Mesothelial cell of epicardium (in vitro differentiated cells): ENCODE data around the gene SYNGR3. TPM values are rescaled to one million over a fixed set of nuclear protein-coding genes. Genes with fewer than 3 reads are reported as not detected.
A peak's percentile ranks its signal among the peaks of the same experiment; 100 is the strongest.

Source experiments
- DNase-seq, 2 experiments: peaks; one replicate each; pipeline ENCODE4 v3.0.0; 2021; ENCODE audit warnings: low spot score in 2 of 2; ENCODE audit not compliant: unreplicated experiment in 2 of 2
- H3K27ac Mint-ChIP-seq: 2 replicates; pipeline ENCODE4 v1.8.0; 2021; ENCODE audit warnings: mixed read lengths
- H3K27me3 Mint-ChIP-seq: 2 replicates; pipeline ENCODE4 v1.8.0; 2021; ENCODE audit warnings: low read depth, mixed read lengths
- H3K36me3 Mint-ChIP-seq: 2 replicates; pipeline ENCODE4 v1.8.0; 2021; ENCODE audit warnings: mixed read lengths
- H3K4me1 Mint-ChIP-seq: 2 replicates; pipeline ENCODE4 v1.8.0; 2021; ENCODE audit warnings: mixed read lengths
- H3K4me3 Mint-ChIP-seq: 2 replicates; pipeline ENCODE4 v1.8.0; 2021; ENCODE audit warnings: mild to moderate bottlenecking, moderate library complexity, mixed read lengths
- H3K9me3 Mint-ChIP-seq: 2 replicates; pipeline ENCODE4 v1.8.0; 2021; ENCODE audit warnings: mixed read lengths
- total RNA-seq: library from RNA; stranded (reverse); gene quantifications from 3 replicates; pipeline ENCODE4 v1.2.1, GENCODE V29; 2021
- TF ChIP-seq, protein P1 (sequence below): fragments of 200-600 bp; sonication (generic); IDR thresholded peaks from one replicate; pipeline ENCODE4 v1.5.0; 2021; ENCODE audit warnings: antibody characterized with exemption; ENCODE audit not compliant: unreplicated experiment

Gene SYNGR3
- total RNA-seq, 1 donor from 2014 or later: 1.0 TPM

DNA sequence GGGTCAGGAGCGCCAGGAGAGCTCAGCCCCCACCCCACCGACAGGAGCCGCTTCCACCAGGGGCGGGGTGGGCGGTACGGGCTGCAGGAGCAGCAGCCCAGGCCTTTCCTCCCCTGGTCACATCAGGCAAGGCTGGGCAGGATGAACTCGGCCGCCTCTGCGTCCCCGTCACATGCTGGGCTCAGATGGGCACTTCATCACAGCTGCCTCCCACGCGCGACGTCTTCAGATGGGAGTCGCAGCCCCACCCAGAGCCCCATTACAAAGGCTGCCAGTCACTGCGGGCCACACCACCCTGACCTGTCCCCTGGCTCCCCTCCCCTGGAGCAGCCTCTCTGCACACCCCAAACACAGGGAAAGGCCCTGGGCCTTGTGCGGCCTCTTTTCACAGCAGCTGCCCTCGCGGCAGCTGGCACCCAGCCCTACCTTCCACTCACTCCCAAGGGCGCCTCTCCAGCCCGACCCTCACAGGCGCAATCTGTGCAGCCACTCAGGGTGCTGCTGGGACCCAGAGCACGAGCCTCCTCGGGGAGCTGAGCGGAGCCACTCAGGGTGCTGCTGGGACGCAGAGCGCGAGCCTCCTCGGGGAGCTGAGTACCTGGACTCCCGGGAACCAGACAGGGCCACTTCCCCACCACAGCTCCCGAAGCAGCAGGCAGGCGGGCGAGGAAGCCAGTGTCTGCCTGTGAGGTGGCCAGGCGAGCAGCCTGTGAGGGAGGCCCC, 15.2 kb downstream of the SYNGR3 start:
- Mint-ChIP-seq H3K9me3 (no peaks in the 10 kb centered on the region), H3K4me3 (no peak overlapping the region), H3K4me1 (peaks cover 24% of the 10 kb centered on the region), H3K27ac (no peak overlapping the region), H3K27me3 (no peaks in the 10 kb centered on the region), H3K36me3 (peaks cover 8% of the 10 kb centered on the region)
- no peak for DNase-seq
- TF ChIP-seq, protein P1, sequence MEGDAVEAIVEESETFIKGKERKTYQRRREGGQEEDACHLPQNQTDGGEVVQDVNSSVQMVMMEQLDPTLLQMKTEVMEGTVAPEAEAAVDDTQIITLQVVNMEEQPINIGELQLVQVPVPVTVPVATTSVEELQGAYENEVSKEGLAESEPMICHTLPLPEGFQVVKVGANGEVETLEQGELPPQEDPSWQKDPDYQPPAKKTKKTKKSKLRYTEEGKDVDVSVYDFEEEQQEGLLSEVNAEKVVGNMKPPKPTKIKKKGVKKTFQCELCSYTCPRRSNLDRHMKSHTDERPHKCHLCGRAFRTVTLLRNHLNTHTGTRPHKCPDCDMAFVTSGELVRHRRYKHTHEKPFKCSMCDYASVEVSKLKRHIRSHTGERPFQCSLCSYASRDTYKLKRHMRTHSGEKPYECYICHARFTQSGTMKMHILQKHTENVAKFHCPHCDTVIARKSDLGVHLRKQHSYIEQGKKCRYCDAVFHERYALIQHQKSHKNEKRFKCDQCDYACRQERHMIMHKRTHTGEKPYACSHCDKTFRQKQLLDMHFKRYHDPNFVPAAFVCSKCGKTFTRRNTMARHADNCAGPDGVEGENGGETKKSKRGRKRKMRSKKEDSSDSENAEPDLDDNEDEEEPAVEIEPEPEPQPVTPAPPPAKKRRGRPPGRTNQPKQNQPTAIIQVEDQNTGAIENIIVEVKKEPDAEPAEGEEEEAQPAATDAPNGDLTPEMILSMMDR: no peak

DNA sequence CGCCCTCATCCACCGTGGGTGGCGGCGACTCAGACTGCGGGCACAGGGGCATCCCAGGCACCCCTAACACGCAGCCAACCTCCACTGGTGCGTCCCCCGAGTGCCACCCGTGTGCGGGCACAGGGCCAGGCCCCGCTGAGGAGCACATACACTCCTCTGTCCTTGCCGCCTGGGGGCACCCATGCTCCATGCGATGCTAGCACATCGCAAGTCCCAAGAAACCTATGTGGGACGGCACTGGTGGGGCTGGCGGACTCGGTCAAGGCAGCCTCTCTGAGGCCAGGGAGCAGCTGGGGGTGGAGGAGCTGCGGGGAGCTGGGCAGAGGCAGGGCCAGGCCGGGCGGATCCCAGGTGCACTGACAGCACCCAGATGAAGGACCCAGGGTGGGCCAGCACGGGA, 15.9 kb downstream of the SYNGR3 start:
- no peak for DNase-seq
- TF ChIP-seq, protein P1: no peak
- peaks cover 8% of the 10 kb centered on the region for H3K36me3 Mint-ChIP-seq
- peaks cover 29% of the 10 kb centered on the region for H3K4me1 Mint-ChIP-seq
- no peaks in the 10 kb centered on the region for H3K9me3 Mint-ChIP-seq
- no peaks in the 10 kb centered on the region for H3K27me3 Mint-ChIP-seq
- H3K4me3 Mint-ChIP-seq: no peak overlapping the region
- no peak overlapping the region for H3K27ac Mint-ChIP-seq

DNA sequence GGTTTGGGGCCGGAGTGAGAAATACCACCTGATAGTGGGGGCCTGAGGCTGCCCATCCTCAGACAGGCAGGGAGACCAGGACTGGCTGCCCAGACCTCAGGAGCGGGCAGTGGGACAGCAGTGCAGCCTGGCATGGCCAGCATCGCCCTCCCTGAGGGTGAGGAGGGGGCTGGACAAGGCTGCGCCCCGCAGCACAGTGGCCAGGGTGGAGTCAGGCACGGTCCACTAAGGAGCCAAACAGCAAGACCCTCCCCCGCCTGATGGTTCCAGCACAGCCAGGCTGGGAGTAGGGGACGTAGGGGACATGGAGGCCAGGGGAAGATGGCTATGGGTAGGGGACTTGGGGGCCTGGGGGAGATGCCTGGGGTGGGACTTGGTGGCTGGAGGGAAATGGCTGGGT, 16.5 kb downstream of the SYNGR3 start:
- peaks cover 4% of the 10 kb centered on the region for H3K36me3 Mint-ChIP-seq
- no peak overlapping the region for H3K4me3 Mint-ChIP-seq
- H3K9me3 Mint-ChIP-seq: no peaks in the 10 kb centered on the region
- TF ChIP-seq, protein P1: no peak
- H3K4me1 Mint-ChIP-seq: peaks cover 29% of the 10 kb centered on the region
- peak overlapping the region; percentile 30 for H3K27ac Mint-ChIP-seq
- no peak for DNase-seq
- H3K27me3 Mint-ChIP-seq: no peaks in the 10 kb centered on the region

DNA sequence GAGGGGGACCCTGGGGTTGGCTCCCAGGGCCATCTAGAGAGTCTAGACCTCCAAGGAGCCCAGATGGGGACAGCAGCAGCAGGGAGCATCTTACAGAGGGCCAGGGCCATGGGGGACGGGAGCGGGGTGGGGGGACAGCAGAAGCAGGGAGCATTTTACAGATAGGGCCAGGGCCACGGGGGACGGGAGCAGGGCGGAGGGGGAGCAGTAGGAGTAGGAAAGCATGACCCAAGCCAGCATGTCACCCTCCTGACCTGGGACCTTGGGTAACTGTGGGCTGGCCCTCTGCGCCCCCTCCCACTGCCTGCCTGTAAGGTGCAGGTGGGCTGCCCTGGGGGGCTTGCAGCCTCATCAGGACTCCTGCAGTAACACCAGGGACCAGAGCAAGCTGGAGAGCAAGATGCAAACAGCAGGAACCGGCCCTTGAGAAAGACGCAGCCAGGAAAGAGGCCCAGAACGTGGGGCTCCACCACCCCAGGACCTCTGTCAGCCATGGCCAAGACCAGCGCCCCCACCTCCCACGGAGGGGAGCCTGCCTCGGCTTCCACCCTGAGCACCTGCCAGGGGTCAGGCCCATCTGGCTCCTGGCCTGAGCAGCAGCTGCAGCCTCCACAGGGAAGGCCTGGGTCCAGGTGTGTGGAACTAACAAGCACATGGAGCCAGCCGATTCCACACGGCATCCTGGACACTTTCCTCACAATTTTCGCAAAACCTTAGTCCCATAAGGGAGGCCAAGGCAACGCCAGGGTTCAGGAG, 17.5 kb downstream of the SYNGR3 start:
- H3K36me3 Mint-ChIP-seq: peaks cover 3% of the 10 kb centered on the region
- H3K4me1 Mint-ChIP-seq: peaks cover 29% of the 10 kb centered on the region
- H3K27ac Mint-ChIP-seq: peak overlapping the region; percentile 34
- H3K27me3 Mint-ChIP-seq: no peaks in the 10 kb centered on the region
- TF ChIP-seq, protein P1: no peak
- H3K4me3 Mint-ChIP-seq: peak overlapping the region; percentile 67
- DNase-seq: no peak
- no peaks in the 10 kb centered on the region for H3K9me3 Mint-ChIP-seq

DNA sequence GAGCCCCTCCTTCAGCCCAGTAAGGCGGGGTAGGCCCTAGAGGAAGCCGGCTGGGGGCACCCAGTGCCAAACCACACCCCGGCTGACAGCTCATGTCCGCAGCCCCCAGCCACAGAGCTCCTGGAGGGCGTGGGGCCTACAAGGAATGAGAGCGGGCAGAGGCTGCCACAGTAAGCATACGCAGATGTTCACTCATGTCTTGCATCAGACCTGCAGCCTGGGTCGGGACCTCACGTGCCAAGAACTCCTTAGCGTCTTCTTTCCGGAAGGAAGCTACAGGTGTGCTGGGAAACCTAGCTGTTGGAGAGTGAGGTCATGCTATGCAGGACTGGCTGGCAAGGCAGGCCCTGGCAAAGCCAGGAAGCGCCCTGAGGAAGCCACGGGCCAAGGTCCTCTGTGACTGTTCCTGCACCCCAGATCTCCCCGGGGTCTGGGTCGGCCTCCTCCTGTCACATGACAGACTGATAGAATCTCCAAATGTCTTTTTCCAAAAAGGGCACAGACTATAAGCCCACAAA, 18.3 kb downstream of the SYNGR3 start:
- Mint-ChIP-seq H3K27ac (peak overlapping the region; percentile 92), H3K9me3 (no peaks in the 10 kb centered on the region), H3K4me1 (peaks cover 29% of the 10 kb centered on the region), H3K36me3 (no peaks in the 10 kb centered on the region), H3K4me3 (peak overlapping the region; percentile 67), H3K27me3 (no peaks in the 10 kb centered on the region)
- DNase-seq: no peak
- TF ChIP-seq, protein P1: no peak
